Psoas muscle (tissue), 8 donors: ENCODE results near the gene PITPNB. TPM values are rescaled to one million over a fixed set of nuclear protein-coding genes. Genes with fewer than 3 reads are reported as not detected.

Experiments used
- ATAC-seq, 4 donors: fragments of 200-7000 bp; cut with Tn5 transposase; one replicate each; pipeline ENCODE4 v1.9.1; 2020; ENCODE audit warnings: moderate library complexity in 3 of 4, mild to moderate bottlenecking in 2 of 4
- DNase-seq, 2 donors: peaks; one replicate each; pipeline ENCODE4 v3.0.0-alpha.2; 2020
- H3K27ac ChIP-seq: fragments of 200-600 bp; one replicate; pipeline ENCODE4 v1.8.0; 2022
- H3K27me3 ChIP-seq, 3 donors: fragments of 200-600 bp in 1 of 3; one replicate each; pipeline versions ENCODE4 v1.6.1 to v1.8.0; 2013 to 2022; ENCODE audit warnings: low read length in 2 of 3, mild to moderate bottlenecking in 2 of 3, moderate library complexity in 1 of 3; ENCODE audit not compliant: insufficient read depth in 3 of 3
- H3K36me3 ChIP-seq, 2 donors: fragments of 200-600 bp in 1 of 2; one replicate each; pipeline versions ENCODE4 v1.6.1 to v1.8.0; 2013 to 2022; ENCODE audit warnings: low read depth in 1 of 2, mild to moderate bottlenecking in 1 of 2, moderate library complexity in 1 of 2; ENCODE audit not compliant: insufficient read depth in 1 of 2
- H3K4me1 ChIP-seq: fragments of 200-600 bp; one replicate; pipeline ENCODE4 v1.8.0; 2022
- H3K4me3 ChIP-seq: fragments of 200-600 bp; one replicate; pipeline ENCODE4 v1.8.0; 2022; ENCODE audit warnings: mild to moderate bottlenecking
- H3K9me3 ChIP-seq: fragments of 200-600 bp; one replicate; pipeline ENCODE4 v1.8.0; 2022
- CTCF ChIP-seq: fragments of 200-600 bp; IDR thresholded peaks from one replicate; pipeline ENCODE4 v1.8.0; 2022; ENCODE audit warnings: antibody characterized with exemption
- WGBS, 3 donors: extraction: QIAGEN DNeasy Blood & Tissue Kit; methylation state at CpG; one replicate each; pipeline versions ENCODE4 v1.1.6 to v1.1.7; 2013; 5-methylcytosine and 5-hydroxymethylcytosine counted together
- intact Hi-C, 2 donors: fragments of 100-400 bp; cut with DNase I; formaldehyde crosslinking; loops; one replicate each; pipeline versions ENCODE4 v1.11.0 to v1.14.2; 2022
- polyA plus RNA-seq, 3 donors: library from polyadenylated mRNA; stranded (reverse); fragments of 200-250 nt; gene quantifications; one replicate each; pipeline ENCODE4 v1.2.3, GENCODE V29; 2013
- total RNA-seq, 4 donors: library from RNA; stranded (reverse); fragmentation: NEBNext Ultra II Directional in 2 of 4; extraction: Animal tissue kit (Norgen Biotek cat#: 25700) in 2 of 4; gene quantifications; one replicate each; pipeline versions ENCODE4 v1.2.1 to v1.2.4, GENCODE V29; 2021 to 2023
- donor health status: healthy with polysubstance abuse.
- donor health status: DM: no; HTN: no; CAD: no; lungs with moderate emphysema.
- donor health status: Bipolar disorder and iron deficiency.
- donor health status: healthy.
- donor health status: DM: yes; HTN: yes; CAD: no.
- donor health status: DM: no; HTN: no; CAD: no.
- donor health status: DM: no; HTN: no; CAD: no.
- donor health status: DM: yes; HTN: yes; CAD: no.

PITPNB gene
- total and polyA plus RNA-seq, 7 donors: 14.8 to 54.5 (median 29.9) TPM

GRCh38 chr22:27840436-27840835 is 78.6 kb downstream of the PITPNB start:
- intact Hi-C loops: no loop called here
- no peak for DNase-seq
- H3K27me3 ChIP-seq: no peaks in the 10 kb centered on the region
- TF ChIP-seq CTCF: no peak
- H3K4me1 ChIP-seq: no peaks in the 10 kb centered on the region
- WGBS, 3 donors: 93 to 96% (median 96%) methylated on average over 7 of the region's 7 CpGs
- H3K36me3 ChIP-seq: peaks cover 0 to under 1% of the 10 kb centered on the region in 2 donors
- no peak overlapping the region for H3K4me3 ChIP-seq
- no peak overlapping the region for H3K27ac ChIP-seq
- no peak for ATAC-seq
- H3K9me3 ChIP-seq: no peaks in the 10 kb centered on the region

GRCh38 chr22:27839057-27839660 is 79.9 kb downstream of the PITPNB start:
- WGBS, 3 donors: 83 to 88% (median 87%) methylated on average over 13 of the region's 13 CpGs
- H3K27ac ChIP-seq: no peak overlapping the region
- no peaks in the 10 kb centered on the region for H3K4me1 ChIP-seq
- no peak for TF ChIP-seq CTCF
- H3K36me3 ChIP-seq: no peaks in the 10 kb centered on the region
- no peaks in the 10 kb centered on the region for H3K9me3 ChIP-seq
- H3K4me3 ChIP-seq: no peak overlapping the region
- intact Hi-C loops: no loop called here
- no peaks in the 10 kb centered on the region for H3K27me3 ChIP-seq
- DNase-seq (no peak), ATAC-seq (no peak)

- no peaks in the 10 kb centered on the region for H3K9me3 ChIP-seq
- no peak for DNase-seq
- H3K36me3 ChIP-seq: no peaks in the 10 kb centered on the region
- H3K27ac ChIP-seq: no peak overlapping the region
- no peak overlapping the region for H3K4me3 ChIP-seq
- intact Hi-C loops: no loop called here
- no peak for TF ChIP-seq CTCF
- H3K4me1 ChIP-seq: no peaks in the 10 kb centered on the region
- 78 to 89% (median 89%) methylated on average over 10 of the region's 10 CpGs for WGBS, 3 donors
- H3K27me3 ChIP-seq: no peaks in the 10 kb centered on the region
- ATAC-seq: no peak
These were observed 82.9 kb downstream of the PITPNB start for GRCh38 chr22:27836181-27836580.

- Histone ChIP-seq H3K4me1 (no peaks in the 10 kb centered on the region), H3K27me3 (no peaks in the 10 kb centered on the region), H3K36me3 (no peaks in the 10 kb centered on the region), H3K4me3 (no peak overlapping the region), H3K9me3 (no peaks in the 10 kb centered on the region), H3K27ac (no peak overlapping the region)
- 86 to 90% (median 88%) methylated on average over 6 of the region's 6 CpGs for WGBS, 3 donors
- DNase-seq: no peak
- ATAC-seq: no peak
- no peak for TF ChIP-seq CTCF
- intact Hi-C loops: no loop called here
These were observed 83.6 kb downstream of the PITPNB start for GRCh38 chr22:27835446-27835845.
